ENCODE results near the gene B4GALT6. TPM values are rescaled to one million over a fixed set of nuclear protein-coding genes. Genes with fewer than 3 reads are reported as not detected.

B4GALT6 gene
- total RNA-seq, 1 donor from 2014 or later: 16.3 TPM

DNA sequence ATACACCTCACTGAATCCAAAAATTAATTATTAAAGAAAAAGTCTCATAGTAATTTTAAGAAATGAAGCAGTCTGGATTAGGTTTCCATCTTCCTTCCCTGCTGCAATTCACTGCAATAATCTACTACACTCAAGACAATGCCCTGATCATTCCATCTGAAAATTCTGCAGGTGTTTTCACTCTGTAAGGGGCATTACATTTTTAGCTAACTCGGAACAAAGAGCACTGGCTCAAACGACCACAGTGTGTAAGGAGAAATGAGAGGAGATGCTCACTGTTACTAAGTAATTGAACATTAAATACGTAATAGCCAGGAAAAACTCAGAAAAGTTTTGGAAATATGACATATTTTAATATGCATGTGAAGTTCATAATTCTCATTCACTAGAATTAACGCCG lies 1.3 kb downstream of the B4GALT6 start:
- peaks cover 39% of the 10 kb centered on the region for H3K4me1 Mint-ChIP-seq
- peaks cover 7% of the 10 kb centered on the region for H3K27me3 Mint-ChIP-seq (ENCODE audit: insufficient read depth, low read depth)
- Histone ChIP-seq H3K36me3 (no peaks in the 10 kb centered on the region), H3K27me3 (no peaks in the 10 kb centered on the region), H3K4me3 (peak overlapping the region; percentile 83), H3K27ac (no peak overlapping the region), H3F3A (ENCODE audit: low read depth) (peaks cover 40% of the 10 kb centered on the region), H3K4me1 (peaks cover 37% of the 10 kb centered on the region), H3K9ac (no peak overlapping the region), H3K4me2 (peak overlapping the region; percentile 95), H3K9me3 (ENCODE audit: low read depth) (no peaks in the 10 kb centered on the region), H4K20me1 (ENCODE audit: low read depth) (peaks cover 4% of the 10 kb centered on the region), H3K79me2 (ENCODE audit: low read depth) (peaks cover 58% of the 10 kb centered on the region), H2AFZ (replicated peaks) (no peak overlapping the region)
- H3K27ac Mint-ChIP-seq: no peak overlapping the region
- H3K9me3 Mint-ChIP-seq: no peaks in the 10 kb centered on the region
- H3K4me3 Mint-ChIP-seq: peak overlapping the region; percentile 99
- DNase-seq (ENCODE audit: low spot score): peak; percentile 5
- TF ChIP-seq, protein P1, sequence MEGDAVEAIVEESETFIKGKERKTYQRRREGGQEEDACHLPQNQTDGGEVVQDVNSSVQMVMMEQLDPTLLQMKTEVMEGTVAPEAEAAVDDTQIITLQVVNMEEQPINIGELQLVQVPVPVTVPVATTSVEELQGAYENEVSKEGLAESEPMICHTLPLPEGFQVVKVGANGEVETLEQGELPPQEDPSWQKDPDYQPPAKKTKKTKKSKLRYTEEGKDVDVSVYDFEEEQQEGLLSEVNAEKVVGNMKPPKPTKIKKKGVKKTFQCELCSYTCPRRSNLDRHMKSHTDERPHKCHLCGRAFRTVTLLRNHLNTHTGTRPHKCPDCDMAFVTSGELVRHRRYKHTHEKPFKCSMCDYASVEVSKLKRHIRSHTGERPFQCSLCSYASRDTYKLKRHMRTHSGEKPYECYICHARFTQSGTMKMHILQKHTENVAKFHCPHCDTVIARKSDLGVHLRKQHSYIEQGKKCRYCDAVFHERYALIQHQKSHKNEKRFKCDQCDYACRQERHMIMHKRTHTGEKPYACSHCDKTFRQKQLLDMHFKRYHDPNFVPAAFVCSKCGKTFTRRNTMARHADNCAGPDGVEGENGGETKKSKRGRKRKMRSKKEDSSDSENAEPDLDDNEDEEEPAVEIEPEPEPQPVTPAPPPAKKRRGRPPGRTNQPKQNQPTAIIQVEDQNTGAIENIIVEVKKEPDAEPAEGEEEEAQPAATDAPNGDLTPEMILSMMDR (IDR thresholded peaks at IDR 0.05): no peak
- TF ChIP-seq EZH2 (IDR thresholded peaks at IDR 0.05): no peak
- no peak for TF ChIP-seq EZH2phosphoT487 (IDR thresholded peaks at IDR 0.05)
- H3K36me3 Mint-ChIP-seq: peaks cover 4% of the 10 kb centered on the region

DNA sequence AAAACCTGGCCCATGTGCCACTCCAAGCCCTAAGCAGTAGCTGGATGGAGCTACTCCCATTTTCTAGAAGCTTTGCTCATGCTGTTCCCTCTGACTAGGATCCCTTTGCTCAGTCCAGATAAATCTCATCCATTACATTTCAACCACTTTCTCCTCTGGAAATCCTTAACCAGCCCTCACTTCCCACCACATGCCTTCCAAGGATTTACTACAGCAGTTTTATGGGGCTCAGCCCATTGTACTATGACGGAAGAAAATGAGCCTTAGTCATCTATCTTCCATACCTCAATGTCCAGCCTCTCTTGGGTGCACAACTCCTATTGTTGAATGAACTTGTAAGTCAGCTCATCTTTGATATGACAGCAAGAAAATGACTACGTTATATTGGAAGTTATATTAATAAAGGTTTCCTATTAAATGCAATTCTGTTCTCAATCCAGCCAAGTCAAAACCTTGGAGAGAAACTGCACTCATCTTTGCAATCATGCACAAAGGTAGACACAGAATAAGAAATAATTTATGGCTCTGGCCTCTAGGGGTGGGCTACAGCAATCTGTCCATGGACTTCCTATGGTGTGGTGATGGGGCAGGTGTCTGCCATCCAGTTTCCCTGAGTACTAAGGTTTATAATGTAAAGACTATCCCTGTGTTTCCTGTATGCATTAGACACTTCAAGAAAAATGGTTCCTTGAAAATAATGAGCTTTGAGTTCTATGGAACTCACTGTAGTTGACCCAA lies 3.4 kb downstream of the B4GALT6 start:
- TF ChIP-seq, protein P1 (IDR thresholded peaks at IDR 0.05): peak; percentile 54
- TF ChIP-seq EZH2phosphoT487 (IDR thresholded peaks at IDR 0.05): no peak
- Mint-ChIP-seq H3K4me3 (no peak overlapping the region), H3K27ac (no peak overlapping the region), H3K9me3 (no peaks in the 10 kb centered on the region), H3K4me1 (peaks cover 28% of the 10 kb centered on the region), H3K27me3 (ENCODE audit: insufficient read depth, low read depth) (peaks cover 7% of the 10 kb centered on the region), H3K36me3 (peaks cover 4% of the 10 kb centered on the region)
- Histone ChIP-seq H3K27ac (no peak overlapping the region), H3K9ac (no peak overlapping the region), H3K36me3 (no peaks in the 10 kb centered on the region), H3K4me1 (peaks cover 28% of the 10 kb centered on the region), H3K4me2 (no peak overlapping the region), H3K4me3 (no peak overlapping the region), H3K79me2 (ENCODE audit: low read depth) (peaks cover 78% of the 10 kb centered on the region), H2AFZ (replicated peaks) (no peak overlapping the region), H3K27me3 (no peaks in the 10 kb centered on the region), H3K9me3 (ENCODE audit: low read depth) (no peaks in the 10 kb centered on the region), H4K20me1 (ENCODE audit: low read depth) (peaks cover 4% of the 10 kb centered on the region), H3F3A (ENCODE audit: low read depth) (peaks cover 22% of the 10 kb centered on the region)
- no peak for DNase-seq (ENCODE audit: low spot score)

DNA sequence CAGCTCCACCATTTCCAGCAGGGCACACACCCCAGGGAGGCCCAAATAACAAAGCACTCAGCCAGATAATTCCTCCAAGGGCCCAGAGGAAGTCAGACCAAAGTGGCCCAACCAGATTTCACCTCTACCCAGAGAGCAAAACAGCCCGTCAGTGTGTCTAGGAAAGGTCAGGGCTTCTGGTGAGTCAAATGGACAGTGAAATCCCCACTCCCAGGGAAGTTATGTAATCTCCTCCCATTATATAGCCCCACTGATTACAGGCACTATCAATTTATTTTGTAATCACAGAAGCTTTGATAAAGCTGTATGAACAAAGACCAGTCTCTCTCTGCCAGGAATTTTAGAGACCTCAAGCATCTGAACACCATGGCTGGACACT lies 4.0 kb downstream of the B4GALT6 start:
- Histone ChIP-seq H3K4me2 (no peak overlapping the region), H3K79me2 (ENCODE audit: low read depth) (peaks cover 84% of the 10 kb centered on the region), H2AFZ (replicated peaks) (no peak overlapping the region), H3K27me3 (no peaks in the 10 kb centered on the region), H3K27ac (no peak overlapping the region), H3K9me3 (ENCODE audit: low read depth) (no peaks in the 10 kb centered on the region), H3K4me1 (peaks cover 25% of the 10 kb centered on the region), H3F3A (ENCODE audit: low read depth) (peaks cover 16% of the 10 kb centered on the region), H3K36me3 (no peaks in the 10 kb centered on the region), H3K9ac (no peak overlapping the region), H4K20me1 (ENCODE audit: low read depth) (peaks cover 4% of the 10 kb centered on the region), H3K4me3 (no peak overlapping the region)
- Mint-ChIP-seq H3K4me3 (no peak overlapping the region), H3K4me1 (peaks cover 24% of the 10 kb centered on the region), H3K27me3 (ENCODE audit: insufficient read depth, low read depth) (peaks cover 3% of the 10 kb centered on the region), H3K27ac (no peak overlapping the region), H3K36me3 (peaks cover 4% of the 10 kb centered on the region), H3K9me3 (no peaks in the 10 kb centered on the region)
- TF ChIP-seq, protein P1 (IDR thresholded peaks at IDR 0.05): no peak
- DNase-seq (ENCODE audit: low spot score): no peak
